GM06990 (cell line): ENCODE measurements around the gene GLRX5.
A peak's percentile ranks its signal among the peaks of the same experiment; 100 is the strongest.

Experiments used
- DNase-seq: peaks from one replicate; pipeline ENCODE4 v3.0.0-alpha.2; 2011; ENCODE audit not compliant: insufficient read length; ENCODE audit errors: extremely low read depth
- H3K27me3 ChIP-seq: replicated peaks from 2 replicates; pipeline ENCODE4 v1.6.0; 2011; ENCODE audit warnings: low read length; ENCODE audit not compliant: control insufficient read depth, insufficient read depth
- H3K36me3 ChIP-seq: 2 replicates; pipeline ENCODE4 v1.5.1; 2011; ENCODE audit warnings: low read length; ENCODE audit not compliant: control insufficient read depth, insufficient read depth
- H3K4me3 ChIP-seq: replicated peaks from 2 replicates; pipeline ENCODE4 v1.5.1; 2011; ENCODE audit warnings: low read depth, mild to moderate bottlenecking, control low read depth, low read length
- CTCF ChIP-seq: IDR thresholded peaks from 2 replicates; pipeline ENCODE4 v1.5.1; 2011; ENCODE audit warnings: low read length, control low read depth, mild to moderate bottlenecking, inconsistent platforms; ENCODE audit not compliant: insufficient read depth, poor library complexity, severe bottlenecking

Gene GLRX5

GRCh38 chr14:95525999-95526398 is 8.9 kb upstream of the GLRX5 start:
- no peak for TF ChIP-seq CTCF
- Histone ChIP-seq H3K27me3 (no peaks in the 10 kb centered on the region), H3K4me3 (no peak overlapping the region), H3K36me3 (peaks cover 3% of the 10 kb centered on the region; the same call in 1 of the 2 replicates)
- DNase-seq, result no peak

GRCh38 chr14:95526483-95527386 is 8.1 kb upstream of the GLRX5 start:
- Histone ChIP-seq H3K27me3 (no peaks in the 10 kb centered on the region), H3K36me3 (peaks cover 3% of the 10 kb centered on the region; the same call in 1 of the 2 replicates), H3K4me3 (no peak overlapping the region)
- DNase-seq, result no peak
- TF ChIP-seq CTCF, result no peak

- Histone ChIP-seq H3K36me3 (peaks cover 3% of the 10 kb centered on the region; the same call in 1 of the 2 replicates), H3K27me3 (no peaks in the 10 kb centered on the region), H3K4me3 (no peak overlapping the region)
- peak; percentile 71 for TF ChIP-seq CTCF
- DNase-seq, result no peak
These were observed 7.4 kb upstream of the GLRX5 start for GRCh38 chr14:95527387-95528002.

- no peak overlapping the region for H3K4me3 ChIP-seq
- no peak for TF ChIP-seq CTCF
- H3K27me3 ChIP-seq, result no peaks in the 10 kb centered on the region
- peaks cover 3% of the 10 kb centered on the region; the same call in 1 of the 2 replicates for H3K36me3 ChIP-seq
- no peak for DNase-seq
These were observed 5.6 kb upstream of the GLRX5 start for GRCh38 chr14:95529216-95529615.

- H3K4me3 ChIP-seq, result no peak overlapping the region
- no peak for DNase-seq
- TF ChIP-seq CTCF, result no peak
- no peaks in the 10 kb centered on the region for H3K27me3 ChIP-seq
- H3K36me3 ChIP-seq, result peaks cover 3% of the 10 kb centered on the region; the same call in 1 of the 2 replicates
These were observed 4.2 kb upstream of the GLRX5 start for GRCh38 chr14:95530473-95531276.
